Esophagus muscularis mucosa (tissue), 4 donors: ENCODE data around the gene GABARAPL2. TPM values are rescaled to one million over a fixed set of nuclear protein-coding genes. Genes with fewer than 3 reads are reported as not detected.

Source experiments
- DNase-seq: peaks from one replicate; pipeline ENCODE4 v3.0.0-alpha.2; 2017; ENCODE audit errors: extremely low spot score
- H3K27ac ChIP-seq, 4 donors: fragments of 200-600 bp; sonication (generic); replicated peaks in 1 of 4; 1 replicate in 3 of 4; 2 replicates in 1 of 4; pipeline ENCODE4 v1.5.1; 2016 to 2019; ENCODE audit warnings: mild to moderate bottlenecking in 1 of 4
- H3K27me3 ChIP-seq, 4 donors: fragments of 200-600 bp; sonication (generic); one replicate each; pipeline versions ENCODE4 v1.5.1 to v1.6.0; 2016 to 2019
- H3K36me3 ChIP-seq, 4 donors: fragments of 200-600 bp; sonication (generic); one replicate each; pipeline ENCODE4 v1.5.1; 2016 to 2019
- H3K4me1 ChIP-seq, 4 donors: fragments of 200-600 bp; sonication (generic); one replicate each; pipeline ENCODE4 v1.5.1; 2016 to 2019
- H3K4me3 ChIP-seq, 4 donors: fragments of 200-600 bp; sonication (generic); 1 replicate in 2 of 4; 2 replicates in 2 of 4; pipeline ENCODE4 v1.5.1; 2016 to 2019; ENCODE audit warnings: mild to moderate bottlenecking in 4 of 4, moderate library complexity in 1 of 4
- H3K9me3 ChIP-seq, 4 donors: fragments of 200-600 bp; sonication (generic); 1 replicate in 3 of 4; 2 replicates in 1 of 4; pipeline ENCODE4 v1.5.1; 2016 to 2019
- EP300 ChIP-seq: sonication (generic); formaldehyde crosslinking; IDR thresholded peaks from one replicate; pipeline ENCODE4 v1.6.1; 2017; ENCODE audit warnings: antibody characterized with exemption
- POLR2A ChIP-seq: fragments of 450-650 bp; IDR thresholded peaks from one replicate; pipeline ENCODE4 v1.6.1; 2017; ENCODE audit warnings: antibody characterized with exemption, moderate library complexity, mild to moderate bottlenecking, low read depth
- POLR2AphosphoS5 ChIP-seq, 2 donors: sonication (generic); formaldehyde crosslinking; IDR thresholded peaks; one replicate each; pipeline ENCODE4 v1.6.1; 2017; ENCODE audit warnings: antibody characterized with exemption in 2 of 2
- WGBS: methylation state at CpG from one replicate; pipeline ENCODE4 v1.1.5; 2018; 5-methylcytosine and 5-hydroxymethylcytosine counted together
- intact Hi-C: fragments of 100-400 bp; cut with DNase I; formaldehyde crosslinking; loops from one replicate; pipeline ENCODE4 v1.15.1; 2023
- total RNA-seq, 4 donors: library from RNA; depleted of rRNA; stranded (reverse); fragments of >200 nt; gene quantifications; one replicate each; pipeline versions ENCODE4 v1.1.0 to v1.2.1, GENCODE V29; 2016
- TF ChIP-seq, protein P1 (sequence below), 3 experiments: fragments of 200-600 bp in 2 of 3; fragments of 450-650 bp in 1 of 3; sonication (generic) in 2 of 3; IDR thresholded peaks; one replicate each; pipeline ENCODE4 v1.5.1; 2017 to 2019; ENCODE audit warnings: antibody characterized with exemption in 3 of 3, mild to moderate bottlenecking in 2 of 3, moderate library complexity in 1 of 3

The GABARAPL2 gene
- total RNA-seq, 4 donors from 2014 or later, result 84.5 to 114 (median 101) TPM

DNA sequence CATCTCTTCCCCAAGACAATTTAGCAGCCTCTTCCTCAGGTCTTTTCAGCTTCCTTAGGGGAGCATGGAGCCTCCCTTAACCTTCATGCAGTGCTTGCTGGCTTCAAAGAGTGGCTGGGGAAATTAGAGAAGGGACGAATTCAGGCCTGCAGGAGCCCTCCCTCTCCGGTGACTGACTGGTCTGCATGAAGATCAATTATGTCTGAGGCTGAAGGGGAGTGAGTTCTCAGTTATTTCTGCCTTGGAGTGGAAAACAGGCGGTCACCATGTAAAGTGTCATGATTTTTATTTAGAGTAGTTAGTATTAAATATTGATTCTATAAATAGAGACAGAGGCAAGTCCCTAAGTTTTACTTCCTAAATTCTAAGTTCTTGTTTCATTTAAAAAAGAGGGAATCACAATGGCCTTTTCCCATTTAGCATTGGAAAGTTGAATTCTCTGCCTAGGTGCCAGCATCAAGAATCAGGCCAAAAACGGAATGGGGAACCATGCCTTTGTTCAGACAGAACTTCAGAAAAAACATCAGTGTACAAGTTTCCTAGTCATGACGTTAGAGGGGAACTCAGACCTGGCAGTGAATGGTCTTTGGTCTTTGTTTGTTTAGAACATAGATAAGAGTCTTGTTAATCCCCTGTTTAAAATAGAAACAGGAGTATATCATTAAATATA is 4.4 kb downstream of the GABARAPL2 start:
- no peak for DNase-seq
- Histone ChIP-seq H3K4me3 (no peak overlapping the region), H3K27me3 (no peaks in the 10 kb centered on the region), H3K27ac (no peak overlapping the region), H3K4me1 (peaks cover 62 to 75% (median 73%) of the 10 kb centered on the region in 4 donors), H3K36me3 (peaks cover 36 to 81% (median 76%) of the 10 kb centered on the region in 4 donors), H3K9me3 (no peaks in the 10 kb centered on the region)
- TF ChIP-seq, protein P1, sequence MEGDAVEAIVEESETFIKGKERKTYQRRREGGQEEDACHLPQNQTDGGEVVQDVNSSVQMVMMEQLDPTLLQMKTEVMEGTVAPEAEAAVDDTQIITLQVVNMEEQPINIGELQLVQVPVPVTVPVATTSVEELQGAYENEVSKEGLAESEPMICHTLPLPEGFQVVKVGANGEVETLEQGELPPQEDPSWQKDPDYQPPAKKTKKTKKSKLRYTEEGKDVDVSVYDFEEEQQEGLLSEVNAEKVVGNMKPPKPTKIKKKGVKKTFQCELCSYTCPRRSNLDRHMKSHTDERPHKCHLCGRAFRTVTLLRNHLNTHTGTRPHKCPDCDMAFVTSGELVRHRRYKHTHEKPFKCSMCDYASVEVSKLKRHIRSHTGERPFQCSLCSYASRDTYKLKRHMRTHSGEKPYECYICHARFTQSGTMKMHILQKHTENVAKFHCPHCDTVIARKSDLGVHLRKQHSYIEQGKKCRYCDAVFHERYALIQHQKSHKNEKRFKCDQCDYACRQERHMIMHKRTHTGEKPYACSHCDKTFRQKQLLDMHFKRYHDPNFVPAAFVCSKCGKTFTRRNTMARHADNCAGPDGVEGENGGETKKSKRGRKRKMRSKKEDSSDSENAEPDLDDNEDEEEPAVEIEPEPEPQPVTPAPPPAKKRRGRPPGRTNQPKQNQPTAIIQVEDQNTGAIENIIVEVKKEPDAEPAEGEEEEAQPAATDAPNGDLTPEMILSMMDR (IDR thresholded peaks at IDR 0.05), result no peak
- TF ChIP-seq POLR2AphosphoS5 (IDR thresholded peaks at IDR 0.05) (no peak), EP300 (no peak), POLR2A (no peak)
- intact Hi-C loops, result no loop called here
- WGBS, result 47% methylated on average over 4 of the region's 5 CpGs

DNA sequence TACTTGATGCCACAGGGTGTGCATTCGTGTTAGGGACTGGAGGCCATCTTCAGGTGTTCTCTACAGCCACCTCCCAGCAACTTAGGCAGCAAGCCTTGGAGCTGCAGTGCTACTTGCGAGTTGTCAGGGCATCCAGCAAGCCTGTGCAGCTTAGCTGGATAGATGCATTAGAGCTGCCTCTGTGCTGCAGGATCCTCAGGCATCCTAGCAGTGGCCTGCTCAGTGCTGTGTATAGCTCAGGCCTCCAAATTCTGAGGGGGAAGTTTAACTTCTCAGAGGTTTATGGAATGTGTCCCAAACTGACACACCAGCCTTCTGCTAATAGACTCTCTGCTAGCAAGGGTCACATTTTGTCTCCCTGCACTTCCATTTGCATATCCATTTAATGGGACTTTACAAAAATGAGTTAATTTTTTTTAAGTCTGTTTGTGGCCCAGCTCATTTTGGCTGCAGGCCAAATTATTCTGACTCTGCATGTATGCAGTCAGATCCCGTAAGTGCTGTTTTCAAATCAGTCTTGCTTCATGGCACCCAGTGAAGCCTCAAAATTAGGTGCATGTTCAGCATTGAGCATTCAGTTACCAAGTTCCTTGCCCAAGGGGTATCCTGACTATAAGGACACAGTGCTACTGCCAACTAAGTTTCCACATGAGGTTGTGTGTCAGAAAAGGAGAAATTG is 6.8 kb downstream of the GABARAPL2 start:
- TF ChIP-seq, protein P1 (IDR thresholded peaks at IDR 0.05), result no peak
- no peak for TF ChIP-seq POLR2AphosphoS5 (IDR thresholded peaks at IDR 0.05)
- no peak for TF ChIP-seq POLR2A
- no peak for TF ChIP-seq EP300
- intact Hi-C loops, result no loop called here

DNA sequence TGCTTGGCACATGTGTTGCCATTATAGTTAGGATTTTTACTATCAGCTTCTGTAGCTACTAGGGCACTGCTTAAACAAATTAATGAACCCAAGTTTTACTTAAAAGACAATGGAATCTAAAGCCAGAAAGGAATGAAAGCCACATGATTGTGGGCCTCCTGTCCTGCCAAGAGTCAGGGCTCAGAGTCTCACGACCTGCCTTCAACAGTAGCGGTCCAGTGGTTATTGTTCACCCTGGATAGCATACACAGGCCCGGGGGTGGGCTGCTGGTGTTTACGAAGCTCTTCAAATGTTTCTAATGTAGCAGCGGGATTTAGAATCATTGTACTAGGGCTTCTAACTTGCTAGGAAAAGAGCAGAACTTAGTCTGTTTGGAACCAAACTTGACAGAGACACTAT is 7.8 kb downstream of the GABARAPL2 start:
- H3K27me3 ChIP-seq, result no peaks in the 10 kb centered on the region
- peaks cover 49 to 100% (median 95%) of the 10 kb centered on the region in 4 donors for H3K36me3 ChIP-seq
- H3K4me1 ChIP-seq, result peaks cover 42 to 47% (median 44%) of the 10 kb centered on the region in 4 donors
- H3K4me3 ChIP-seq, result no peak overlapping the region
- no peak overlapping the region for H3K27ac ChIP-seq
- H3K9me3 ChIP-seq, result no peaks in the 10 kb centered on the region
- 63% methylated on average over 5 of the region's 5 CpGs for WGBS
- TF ChIP-seq EP300, result no peak
- TF ChIP-seq POLR2A, result no peak
- no peak for TF ChIP-seq POLR2AphosphoS5 (IDR thresholded peaks at IDR 0.05)
- TF ChIP-seq, protein P1 (IDR thresholded peaks at IDR 0.05), result no peak
- no peak for DNase-seq
- intact Hi-C loops, result no loop called here

More for the DNA sequence above, 6.8 kb downstream of the GABARAPL2 start:
- H3K4me1 ChIP-seq, result peaks cover 52 to 57% (median 54%) of the 10 kb centered on the region in 4 donors
- no peak overlapping the region for H3K27ac ChIP-seq
- WGBS, result 58% methylated on average over 3 of the region's 3 CpGs
- no peaks in the 10 kb centered on the region for H3K27me3 ChIP-seq
- H3K36me3 ChIP-seq, result peaks cover 49 to 100% (median 95%) of the 10 kb centered on the region in 4 donors
- no peak overlapping the region for H3K4me3 ChIP-seq
- no peaks in the 10 kb centered on the region for H3K9me3 ChIP-seq
- DNase-seq, result no peak

DNA sequence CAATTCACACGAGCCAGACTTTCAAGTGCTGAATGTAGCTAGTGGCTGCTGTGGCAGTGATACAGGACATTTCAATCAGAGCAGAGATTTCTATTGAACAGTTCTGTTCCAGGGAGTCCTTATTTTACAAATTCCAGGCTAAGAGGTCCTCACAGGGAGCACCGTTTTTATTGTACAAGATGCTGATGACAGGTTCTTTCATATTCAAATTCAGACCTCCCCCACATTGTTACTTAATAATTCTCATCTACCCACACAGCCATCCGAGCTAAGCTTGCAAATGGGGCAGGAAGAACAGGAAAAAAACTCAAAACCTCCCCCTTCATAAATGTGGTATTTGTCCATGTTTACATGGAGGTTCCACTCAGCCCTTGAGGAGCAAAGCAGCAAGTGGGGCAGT is 9.8 kb downstream of the GABARAPL2 start:
- Histone ChIP-seq H3K4me1 (peaks cover 24 to 30% (median 27%) of the 10 kb centered on the region in 4 donors), H3K36me3 (peaks cover 41 to 94% (median 88%) of the 10 kb centered on the region in 4 donors), H3K9me3 (no peaks in the 10 kb centered on the region), H3K4me3 (no peak overlapping the region), H3K27me3 (no peaks in the 10 kb centered on the region), H3K27ac (peak overlapping the region in 1 of 4 donors; percentile 6)
- WGBS, result 77% methylated on average over 3 of the region's 3 CpGs
- intact Hi-C loops, result no loop called here
- DNase-seq, result no peak
- TF ChIP-seq, protein P1 (IDR thresholded peaks at IDR 0.05), result no peak
- TF ChIP-seq POLR2AphosphoS5 (IDR thresholded peaks at IDR 0.05) (no peak), EP300 (no peak), POLR2A (no peak)
